NCI-H82 (cell line): Measurements from ENCODE around the gene SAV1.
"Not testable (repeated sequence)": the region's sequence is repeated elsewhere in the genome, so short reads cannot be mapped to it uniquely, and the experiment has no call there.

Source experiments
- DNase-seq: peaks from one replicate; lab custom pipeline; 2025; lab: John Stamatoyannopoulos, UW

The SAV1 gene

GRCh38 chr14:50667996-50668825 is at the start of gene SAV1:
SAV1 (minus strand) TSS chr14:50668306; CDS start chr14:50667967, 339 bp downstream.
- peak; percentile 85 for DNase-seq

GRCh38 chr14:50717811-50718210 is 49.7 kb upstream of the SAV1 start:
- peak; percentile 95 for DNase-seq

- DNase-seq = peak; percentile 39
Observed at GRCh38 chr14:50714450-50715073, 46.5 kb upstream of the SAV1 start.

DNA sequence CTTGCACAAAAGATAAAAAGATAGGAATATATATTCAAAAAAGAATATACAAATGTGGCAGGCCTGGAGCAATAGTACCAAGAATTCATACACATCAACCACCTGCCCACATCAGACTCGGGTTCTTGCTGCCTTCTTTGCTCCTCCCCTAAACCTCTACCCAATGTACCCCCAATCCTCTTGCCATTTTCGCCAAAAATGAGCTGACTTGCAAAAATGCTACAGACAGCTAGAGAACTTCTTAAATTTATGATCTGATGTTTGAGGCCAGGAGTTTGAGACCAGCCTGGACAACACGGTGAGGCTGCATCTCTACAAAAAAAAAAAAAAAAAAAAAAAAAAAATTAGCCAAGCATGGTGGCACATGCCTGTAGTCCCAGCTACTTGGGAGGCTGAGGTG is 42.9 kb upstream of the SAV1 start:
- no peak for DNase-seq

- DNase-seq = no peak
Observed at GRCh38 chr14:50705026-50705593, 37.0 kb upstream of the SAV1 start.

GRCh38 chr14:50704454-50705010 is 36.4 kb upstream of the SAV1 start:
- DNase-seq = no peak

GRCh38 chr14:50697659-50698290 is 29.7 kb upstream of the SAV1 start:
- DNase-seq = peak; percentile 86

- not testable (repeated sequence) for DNase-seq
Observed at GRCh38 chr14:50694260-50694659, 26.2 kb upstream of the SAV1 start.

GRCh38 chr14:50688875-50689274 is 20.8 kb upstream of the SAV1 start:
- DNase-seq = no peak

DNA sequence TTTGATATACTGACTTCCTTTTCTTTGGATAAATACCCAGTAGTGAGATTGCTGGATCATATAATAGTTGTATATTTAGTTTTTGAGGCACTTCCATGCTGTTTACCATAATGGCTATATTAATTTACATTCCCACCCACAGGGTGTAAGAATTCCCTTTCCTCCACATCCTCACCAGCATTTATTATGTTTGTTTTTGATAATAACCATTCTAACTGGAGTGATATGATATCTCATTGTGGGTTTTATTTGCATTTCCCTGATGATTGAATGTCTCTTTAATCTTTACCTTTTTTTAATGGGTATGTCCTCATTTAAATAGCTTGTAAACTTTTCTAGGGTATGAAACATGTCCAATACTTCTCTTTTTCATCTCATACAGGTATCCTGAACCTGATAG is 11.6 kb upstream of the SAV1 start:
- DNase-seq = no peak

- DNase-seq = no peak
Observed at GRCh38 chr14:50678163-50678562, 10.1 kb upstream of the SAV1 start.

- DNase-seq = no peak
Observed at GRCh38 chr14:50677527-50678063, 9.5 kb upstream of the SAV1 start.

DNA sequence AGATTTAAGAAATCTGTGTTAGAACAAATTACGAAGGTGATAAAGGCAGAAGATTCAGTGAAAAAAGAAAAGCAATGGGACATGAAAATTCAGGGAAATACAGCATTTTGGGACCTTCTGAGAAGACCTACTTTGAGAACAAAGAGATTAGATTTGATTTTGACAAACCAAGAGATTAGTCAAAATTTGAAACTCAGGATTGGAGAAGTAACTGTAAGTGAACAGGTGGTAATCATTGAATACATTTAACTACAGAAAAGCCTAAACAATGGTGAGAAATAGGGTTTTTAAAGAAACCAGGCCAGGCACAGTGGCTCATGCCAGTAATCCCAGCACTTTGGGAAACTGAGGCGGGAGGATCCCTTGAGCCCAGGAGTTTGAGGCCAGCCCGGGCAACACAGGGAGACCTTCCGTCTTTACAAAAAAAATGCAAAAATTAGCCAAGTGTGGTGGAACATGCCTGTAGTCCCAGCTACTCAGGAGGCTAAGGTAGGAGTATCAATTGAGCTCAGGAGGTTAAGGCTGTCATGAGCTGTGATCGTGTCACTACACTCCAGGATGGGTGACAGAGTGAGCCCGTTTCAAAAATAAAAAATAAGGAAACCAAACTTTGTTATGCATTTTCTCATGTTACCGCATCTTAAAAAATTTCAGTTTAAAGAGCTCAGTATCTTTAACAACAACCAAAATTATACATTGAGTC is 8.9 kb upstream of the SAV1 start:
- DNase-seq = no peak

DNA sequence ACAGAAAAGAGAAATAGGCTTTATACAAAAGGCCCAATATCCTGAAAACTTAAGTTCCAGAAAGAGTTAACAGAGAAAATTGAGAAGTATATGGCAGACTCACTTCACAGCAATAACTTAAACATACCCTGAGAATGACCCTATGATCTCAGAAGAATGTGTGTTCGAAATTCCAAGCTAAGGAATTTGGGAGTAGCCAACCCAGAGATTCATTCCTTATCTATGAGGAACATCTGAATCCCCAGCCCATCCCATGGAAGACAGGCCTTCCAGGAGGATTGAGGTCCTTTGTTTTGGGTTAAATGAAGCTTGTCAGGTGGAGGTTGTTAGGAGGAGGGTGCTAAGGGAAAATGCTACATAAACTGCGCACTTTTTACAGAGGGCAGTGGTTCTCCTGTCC is 7.5 kb upstream of the SAV1 start:
- DNase-seq = no peak

- no peak for DNase-seq
Observed at GRCh38 chr14:50670866-50671256, 2.8 kb upstream of the SAV1 start.

GRCh38 chr14:50670196-50670865 is 2.2 kb upstream of the SAV1 start:
- no peak for DNase-seq

DNA sequence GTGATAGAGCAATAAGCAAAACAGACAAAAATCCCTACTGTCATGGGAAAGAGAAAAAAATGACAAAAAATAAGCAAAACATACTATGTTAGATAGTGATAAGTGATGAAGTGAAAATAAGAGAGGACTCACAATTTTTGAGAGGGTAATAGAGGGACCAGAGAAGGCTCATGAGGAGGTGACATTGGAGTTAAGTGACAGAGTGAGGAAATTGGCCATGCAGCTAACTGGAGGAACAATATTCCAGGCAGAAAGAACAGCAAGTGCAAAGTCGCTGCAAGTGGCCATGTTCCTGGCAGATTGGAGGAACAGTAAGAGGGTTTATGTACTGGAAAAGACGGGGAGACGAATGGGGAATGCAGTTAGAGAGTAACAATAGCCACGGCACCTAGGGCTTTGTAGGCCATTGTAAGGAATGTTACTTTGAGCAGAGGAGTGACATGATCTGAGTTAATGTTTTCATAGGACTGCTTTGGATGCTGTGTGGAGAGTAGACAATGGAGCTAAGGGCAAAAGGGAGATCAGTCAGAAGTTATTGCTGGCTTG is 1.4 kb upstream of the SAV1 start:
- DNase-seq = no peak

DNA sequence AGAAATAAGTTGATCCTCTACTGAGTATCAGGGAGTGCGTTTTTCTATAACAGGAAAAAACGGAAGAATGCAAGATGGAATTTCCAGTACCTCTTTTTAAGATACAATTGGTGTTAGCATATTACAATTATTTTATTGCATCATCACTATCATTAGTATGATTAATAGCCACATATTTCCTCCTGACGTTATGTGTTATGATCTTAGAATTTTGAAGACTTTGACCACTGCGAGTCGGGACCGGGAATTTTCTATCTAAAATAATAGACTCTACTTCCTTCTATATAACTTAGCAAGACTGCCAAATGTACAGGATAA is 679 bp upstream of the SAV1 start:
- DNase-seq = no peak

- peak; percentile 41 for DNase-seq
Observed at GRCh38 chr14:50667684-50667995, 466 bp downstream of the SAV1 start.

GRCh38 chr14:50666772-50667683 is 1.1 kb downstream of the SAV1 start:
- peak; percentile 44 for DNase-seq
